ENCODE data around the gene HES1.

HES1 gene

GRCh38 chr3:194101592-194102432 is 34.1 kb upstream of the HES1 start:
- TF ChIP-seq SIN3A (IDR thresholded peaks at IDR 0.05; ENCODE audit: borderline replicate concordance, insufficient read depth, low read length), result no peak
- TF ChIP-seq REST (IDR thresholded peaks at IDR 0.05; ENCODE audit: insufficient read depth in 1 of 2, low read depth in 2 of 2, low read length in 2 of 2), result no peak
- no peak for TF ChIP-seq POLR2AphosphoS5 (IDR thresholded peaks at IDR 0.05; ENCODE audit: low read depth, low read length)

- TF ChIP-seq POLR2AphosphoS5 (IDR thresholded peaks at IDR 0.05; ENCODE audit: low read depth, low read length) (no peak), FOXP2 (optimal IDR thresholded peaks at IDR 0.05; ENCODE audit: borderline replicate concordance, extremely low read depth, extremely low read length, insufficient read depth) (no peak)
Observed at GRCh38 chr3:194102436-194102835, 33.5 kb upstream of the HES1 start.

- TF ChIP-seq SIN3A (IDR thresholded peaks at IDR 0.05; ENCODE audit: borderline replicate concordance, insufficient read depth, low read length), result no peak
- no peak for TF ChIP-seq POLR2AphosphoS5 (IDR thresholded peaks at IDR 0.05; ENCODE audit: low read depth, low read length)
- no peak for TF ChIP-seq TAF1 (IDR thresholded peaks at IDR 0.05; ENCODE audit: borderline replicate concordance, insufficient read depth, low read length)
- no peak for TF ChIP-seq REST (IDR thresholded peaks at IDR 0.05; ENCODE audit: insufficient read depth in 1 of 2, low read depth in 2 of 2, low read length in 2 of 2)
Observed at GRCh38 chr3:194103505-194103904, 32.4 kb upstream of the HES1 start.

- no peak for TF ChIP-seq FOXP2 (optimal IDR thresholded peaks at IDR 0.05; ENCODE audit: borderline replicate concordance, extremely low read depth, extremely low read length, insufficient read depth)
- no peak for TF ChIP-seq TAF1 (IDR thresholded peaks at IDR 0.05; ENCODE audit: borderline replicate concordance, insufficient read depth, low read length)
- TF ChIP-seq SIN3A (IDR thresholded peaks at IDR 0.05; ENCODE audit: borderline replicate concordance, insufficient read depth, low read length), result no peak
- TF ChIP-seq REST (IDR thresholded peaks at IDR 0.05; ENCODE audit: insufficient read depth in 1 of 2, low read depth in 2 of 2, low read length in 2 of 2), result no peak
- TF ChIP-seq POLR2AphosphoS5 (IDR thresholded peaks at IDR 0.05; ENCODE audit: low read depth, low read length), result no peak
Observed at GRCh38 chr3:194103983-194104751, 31.8 kb upstream of the HES1 start.

GRCh38 chr3:194105292-194105691 is 30.7 kb upstream of the HES1 start:
- TF ChIP-seq REST (IDR thresholded peaks at IDR 0.05; ENCODE audit: insufficient read depth in 1 of 2, low read depth in 2 of 2, low read length in 2 of 2) (no peak), TAF1 (IDR thresholded peaks at IDR 0.05; ENCODE audit: borderline replicate concordance, insufficient read depth, low read length) (no peak), POLR2AphosphoS5 (IDR thresholded peaks at IDR 0.05; ENCODE audit: low read depth, low read length) (no peak), FOXP2 (optimal IDR thresholded peaks at IDR 0.05; ENCODE audit: borderline replicate concordance, extremely low read depth, extremely low read length, insufficient read depth) (no peak), SIN3A (IDR thresholded peaks at IDR 0.05; ENCODE audit: borderline replicate concordance, insufficient read depth, low read length) (no peak)
